GM12872 (cell line): ENCODE measurements around the gene SMIM14.

Experiments used
- TF ChIP-seq, protein P1 (sequence below): IDR thresholded peaks from 3 replicates; pipeline ENCODE4 v1.5.1; 2011; ENCODE audit warnings: low read depth, mild to moderate bottlenecking, low read length, moderate library complexity; ENCODE audit not compliant: insufficient read depth

SMIM14 gene

DNA sequence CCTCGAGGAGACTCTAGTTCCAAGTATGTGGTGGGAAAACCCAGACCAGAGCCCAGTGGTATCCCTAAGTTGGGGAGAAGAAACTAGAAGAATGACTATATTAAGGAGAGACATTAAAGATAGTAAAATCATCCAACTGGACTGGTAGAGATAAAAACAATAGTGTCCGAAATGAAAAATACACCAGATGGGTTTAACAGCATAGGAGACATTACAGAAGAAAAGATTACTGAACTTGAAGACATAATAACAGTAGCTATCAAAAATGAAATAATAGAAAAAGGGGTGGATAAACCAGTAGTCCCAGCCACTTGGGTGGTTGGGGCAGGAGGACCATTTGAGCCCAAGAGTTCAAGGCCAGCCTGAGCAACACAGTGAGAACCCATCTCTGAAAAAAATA is 31.9 kb downstream of the SMIM14 start:
- TF ChIP-seq, protein P1, sequence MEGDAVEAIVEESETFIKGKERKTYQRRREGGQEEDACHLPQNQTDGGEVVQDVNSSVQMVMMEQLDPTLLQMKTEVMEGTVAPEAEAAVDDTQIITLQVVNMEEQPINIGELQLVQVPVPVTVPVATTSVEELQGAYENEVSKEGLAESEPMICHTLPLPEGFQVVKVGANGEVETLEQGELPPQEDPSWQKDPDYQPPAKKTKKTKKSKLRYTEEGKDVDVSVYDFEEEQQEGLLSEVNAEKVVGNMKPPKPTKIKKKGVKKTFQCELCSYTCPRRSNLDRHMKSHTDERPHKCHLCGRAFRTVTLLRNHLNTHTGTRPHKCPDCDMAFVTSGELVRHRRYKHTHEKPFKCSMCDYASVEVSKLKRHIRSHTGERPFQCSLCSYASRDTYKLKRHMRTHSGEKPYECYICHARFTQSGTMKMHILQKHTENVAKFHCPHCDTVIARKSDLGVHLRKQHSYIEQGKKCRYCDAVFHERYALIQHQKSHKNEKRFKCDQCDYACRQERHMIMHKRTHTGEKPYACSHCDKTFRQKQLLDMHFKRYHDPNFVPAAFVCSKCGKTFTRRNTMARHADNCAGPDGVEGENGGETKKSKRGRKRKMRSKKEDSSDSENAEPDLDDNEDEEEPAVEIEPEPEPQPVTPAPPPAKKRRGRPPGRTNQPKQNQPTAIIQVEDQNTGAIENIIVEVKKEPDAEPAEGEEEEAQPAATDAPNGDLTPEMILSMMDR = no peak

DNA sequence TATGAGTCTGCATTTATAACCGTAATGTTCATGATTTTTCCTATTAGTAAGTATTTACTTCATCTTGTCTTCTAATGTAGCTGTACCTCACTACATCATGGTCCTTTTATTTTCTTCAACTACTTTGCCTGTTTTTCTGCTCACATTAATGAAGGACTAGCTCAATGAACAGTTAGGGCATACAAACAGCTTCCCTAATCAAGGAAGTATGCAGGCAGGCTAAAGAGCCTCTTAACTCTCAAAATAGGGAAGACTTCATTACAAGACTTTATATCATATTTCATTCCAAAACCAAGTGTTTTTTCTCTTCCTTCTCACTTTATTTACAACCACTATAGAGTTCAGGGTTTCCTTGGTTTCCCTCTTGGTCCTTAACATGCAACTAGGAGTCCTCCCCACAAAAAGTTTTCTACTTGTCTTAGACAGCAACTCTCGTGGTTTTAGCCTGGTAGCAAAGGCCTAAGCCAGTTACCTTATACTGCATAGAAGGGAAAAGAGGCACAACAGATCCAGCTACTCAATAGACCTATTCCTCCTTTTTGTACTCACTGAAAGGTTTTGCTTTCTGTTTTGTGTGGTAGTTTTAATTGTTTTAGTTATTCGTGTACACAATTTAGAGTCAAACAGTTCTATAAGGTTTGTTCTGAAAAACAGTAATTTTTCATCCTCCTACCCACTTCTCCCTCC is 40.8 kb downstream of the SMIM14 start:
- TF ChIP-seq, protein P1 = no peak

DNA sequence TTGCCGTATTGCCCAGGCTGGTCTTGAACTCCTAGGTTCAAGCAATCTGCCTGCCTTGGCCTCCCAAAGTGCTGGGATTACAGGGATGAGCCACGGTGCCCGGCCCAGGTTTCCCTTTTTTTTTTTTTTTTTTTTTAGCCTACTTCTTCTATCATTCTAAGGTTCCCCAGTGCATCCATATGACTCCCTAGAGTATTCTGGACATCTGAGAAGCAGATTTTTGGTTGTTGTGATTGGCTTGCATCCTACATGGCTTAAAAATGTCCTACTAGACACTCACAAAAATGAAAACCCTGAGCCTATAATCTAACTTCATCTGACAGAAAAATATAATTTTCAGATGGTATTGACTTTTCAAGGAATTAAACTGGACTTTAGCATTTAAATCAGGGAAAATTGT is 41.7 kb downstream of the SMIM14 start:
- TF ChIP-seq, protein P1 = no peak

- TF ChIP-seq, protein P1 = no peak
Observed at GRCh38 chr4:39591290-39591689, 47.4 kb downstream of the SMIM14 start.

DNA sequence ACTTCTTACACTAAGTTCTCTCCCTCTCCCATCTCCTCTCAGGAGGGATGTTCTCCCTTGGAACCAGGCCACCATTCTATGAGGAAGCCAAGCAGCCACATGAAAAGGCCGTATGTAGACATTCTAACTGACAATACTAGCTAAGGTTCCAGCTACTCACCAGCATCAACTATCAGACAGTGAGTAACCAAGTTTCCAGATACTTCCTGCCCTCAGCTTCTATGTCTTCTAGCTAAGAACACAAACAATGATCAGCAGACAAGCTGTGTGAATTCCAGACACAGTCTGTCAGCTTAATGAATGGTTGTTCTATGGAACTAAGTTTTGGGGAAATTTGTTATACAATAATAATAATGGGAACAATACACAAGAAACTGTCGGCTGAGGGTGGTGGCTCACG is 50.8 kb downstream of the SMIM14 start:
- TF ChIP-seq, protein P1 = no peak

DNA sequence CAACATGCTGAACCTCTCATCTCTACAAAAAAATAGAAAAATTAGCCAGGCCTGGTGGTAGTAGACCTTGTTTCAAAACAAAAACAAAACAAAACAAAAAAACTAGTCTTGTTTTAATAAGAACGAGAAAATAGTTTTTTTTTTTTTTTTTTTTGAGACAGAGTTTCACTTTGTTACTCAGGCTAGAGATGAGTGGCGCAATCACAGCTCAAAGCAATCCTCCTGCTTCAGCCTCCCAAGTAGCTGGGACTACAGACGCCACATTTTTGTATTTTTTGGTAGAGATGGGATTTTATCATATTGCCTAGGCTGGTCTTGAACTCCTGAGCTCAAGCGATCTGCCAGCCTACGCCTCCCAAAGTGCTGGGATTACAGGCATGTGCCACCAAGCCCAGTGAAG is 63.7 kb downstream of the SMIM14 start:
- TF ChIP-seq, protein P1 = no peak

DNA sequence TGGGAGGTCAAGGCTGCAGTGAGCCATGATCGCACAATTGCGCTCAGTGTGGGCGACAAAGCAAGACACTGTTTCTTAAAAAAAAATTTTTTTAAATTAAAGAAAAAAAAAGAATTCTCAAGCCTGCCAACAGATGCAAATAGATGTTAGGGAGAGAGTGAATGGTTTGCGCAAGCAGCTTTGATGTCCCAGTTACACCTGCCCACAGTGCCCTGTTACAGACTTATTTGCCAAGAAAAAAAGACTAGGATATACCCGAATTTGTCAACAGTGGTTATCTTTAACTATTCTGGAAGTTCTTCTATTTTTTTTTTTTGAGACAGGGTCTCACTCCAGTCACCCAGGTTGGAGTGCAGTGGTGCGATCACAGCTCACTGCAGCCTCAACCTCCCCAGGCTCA is 67.2 kb downstream of the SMIM14 start:
- TF ChIP-seq, protein P1 = no peak

GRCh38 chr4:39571054-39571453 is 67.6 kb downstream of the SMIM14 start:
- TF ChIP-seq, protein P1 = no peak
